Measurements from ENCODE around the gene SOX15.
"Not testable (repeated sequence)": the region's sequence is repeated elsewhere in the genome, so short reads cannot be mapped to it uniquely, and the experiment has no call there.

SOX15 gene

GRCh38 chr17:7589891-7590691, at the start of gene SOX15:
SOX15 (minus strand) TSS chr17:7590094; CDS start chr17:7589676, 418 bp downstream.
- ATAC-seq (ENCODE audit: low read depth) (no peak), DNase-seq (ENCODE audit: low spot score in 2 of 2) (no peak)
- peaks cover 32% of the 10 kb centered on the region for H3K36me3 Mint-ChIP-seq
- H3K9me3 Mint-ChIP-seq: no peaks in the 10 kb centered on the region
- H3K27me3 Mint-ChIP-seq: no peaks in the 10 kb centered on the region
- peaks cover 2% of the 10 kb centered on the region for H3K4me1 Mint-ChIP-seq
- no peak within 1 kb of the TSS for H3K27ac Mint-ChIP-seq
- no peak within 1 kb of the TSS for H3K4me3 Mint-ChIP-seq

- Mint-ChIP-seq H3K4me1 (no peaks in the 10 kb centered on the region), H3K4me3 (no peak overlapping the region), H3K36me3 (no peaks in the 10 kb centered on the region), H3K27ac (no peak overlapping the region), H3K27me3 (peaks cover 1% of the 10 kb centered on the region), H3K9me3 (no peaks in the 10 kb centered on the region)
- no peak for DNase-seq (ENCODE audit: low spot score in 2 of 2)
- no peak for ATAC-seq (ENCODE audit: low read depth)
Observed at GRCh38 chr17:7636163-7636562, 46.3 kb upstream of the SOX15 start.

GRCh38 chr17:7634384-7634783, 44.5 kb upstream of the SOX15 start:
- Mint-ChIP-seq H3K9me3 (no peaks in the 10 kb centered on the region), H3K4me1 (no peaks in the 10 kb centered on the region), H3K4me3 (no peak overlapping the region), H3K27ac (no peak overlapping the region), H3K27me3 (peaks cover 1% of the 10 kb centered on the region), H3K36me3 (no peaks in the 10 kb centered on the region)
- DNase-seq (ENCODE audit: low spot score in 2 of 2) (no peak), ATAC-seq (ENCODE audit: low read depth) (no peak)

- Mint-ChIP-seq H3K9me3 (no peaks in the 10 kb centered on the region), H3K27ac (no peak overlapping the region), H3K4me3 (no peak overlapping the region), H3K36me3 (no peaks in the 10 kb centered on the region), H3K27me3 (peaks cover 1% of the 10 kb centered on the region), H3K4me1 (no peaks in the 10 kb centered on the region)
- ATAC-seq (ENCODE audit: low read depth) (no peak), DNase-seq (ENCODE audit: low spot score in 2 of 2) (no peak)
Observed at GRCh38 chr17:7633093-7633492, 43.2 kb upstream of the SOX15 start.

- no peaks in the 10 kb centered on the region for H3K4me1 Mint-ChIP-seq
- DNase-seq (ENCODE audit: low spot score in 2 of 2): no peak
- no peak overlapping the region for H3K4me3 Mint-ChIP-seq
- no peaks in the 10 kb centered on the region for H3K36me3 Mint-ChIP-seq
- H3K27me3 Mint-ChIP-seq: peaks cover 1% of the 10 kb centered on the region
- H3K9me3 Mint-ChIP-seq: no peaks in the 10 kb centered on the region
- peak; percentile 43 for ATAC-seq (ENCODE audit: low read depth)
- H3K27ac Mint-ChIP-seq: no peak overlapping the region
Observed at GRCh38 chr17:7632492-7632894, 42.6 kb upstream of the SOX15 start.

DNA sequence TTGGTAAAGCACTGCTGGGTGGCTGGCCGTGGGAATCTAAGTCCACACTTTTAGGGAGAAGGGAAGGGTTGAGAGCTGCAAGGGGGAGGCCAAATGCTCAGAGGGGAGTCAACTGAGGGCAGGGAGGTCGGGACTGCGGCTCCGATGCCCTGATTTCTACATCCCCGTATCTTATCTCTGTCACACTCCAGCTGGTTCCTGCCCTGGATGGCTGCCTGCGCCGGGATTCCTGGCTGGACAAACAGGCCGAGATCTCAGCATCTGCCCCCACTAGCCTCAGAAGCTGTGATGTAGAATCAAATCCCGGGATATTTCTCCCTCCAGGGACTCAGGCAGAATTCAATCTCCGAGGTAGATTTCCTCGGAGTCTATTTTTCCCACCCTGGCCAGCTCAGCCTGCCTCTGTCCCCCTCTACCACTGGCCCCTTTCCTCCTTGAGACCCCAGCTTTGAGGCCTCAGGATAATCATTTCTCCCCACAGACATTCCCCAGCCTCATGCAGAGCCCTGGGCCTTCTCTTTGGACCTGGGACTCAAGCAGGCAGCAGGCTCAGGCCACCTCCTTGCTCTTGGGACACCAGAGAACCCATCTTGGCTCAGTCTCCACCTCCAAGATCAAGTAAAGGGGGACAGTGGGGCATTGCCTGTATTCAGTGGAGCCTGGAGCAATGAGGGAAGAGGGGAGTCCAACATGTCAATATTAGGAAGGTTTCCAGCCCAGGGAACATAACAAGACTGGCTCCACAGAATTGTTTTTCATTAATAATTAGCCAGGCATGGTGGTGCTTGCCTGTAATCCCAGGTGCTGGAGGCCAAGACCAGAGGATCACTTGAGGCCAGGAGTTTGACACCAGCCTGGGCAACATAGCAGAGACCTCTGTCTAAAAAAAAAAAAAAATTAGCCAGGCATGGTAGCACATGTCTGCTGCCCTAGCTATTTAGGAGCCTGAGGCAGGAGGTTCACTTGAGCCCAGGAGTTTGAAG, 41.8 kb upstream of the SOX15 start:
- no peak overlapping the region for H3K4me3 Mint-ChIP-seq
- peaks cover 6% of the 10 kb centered on the region for H3K4me1 Mint-ChIP-seq
- no peaks in the 10 kb centered on the region for H3K9me3 Mint-ChIP-seq
- no peak for DNase-seq (ENCODE audit: low spot score in 2 of 2)
- peaks cover 1% of the 10 kb centered on the region for H3K27me3 Mint-ChIP-seq
- ATAC-seq (ENCODE audit: low read depth): no peak
- H3K27ac Mint-ChIP-seq: no peak overlapping the region
- no peaks in the 10 kb centered on the region for H3K36me3 Mint-ChIP-seq

DNA sequence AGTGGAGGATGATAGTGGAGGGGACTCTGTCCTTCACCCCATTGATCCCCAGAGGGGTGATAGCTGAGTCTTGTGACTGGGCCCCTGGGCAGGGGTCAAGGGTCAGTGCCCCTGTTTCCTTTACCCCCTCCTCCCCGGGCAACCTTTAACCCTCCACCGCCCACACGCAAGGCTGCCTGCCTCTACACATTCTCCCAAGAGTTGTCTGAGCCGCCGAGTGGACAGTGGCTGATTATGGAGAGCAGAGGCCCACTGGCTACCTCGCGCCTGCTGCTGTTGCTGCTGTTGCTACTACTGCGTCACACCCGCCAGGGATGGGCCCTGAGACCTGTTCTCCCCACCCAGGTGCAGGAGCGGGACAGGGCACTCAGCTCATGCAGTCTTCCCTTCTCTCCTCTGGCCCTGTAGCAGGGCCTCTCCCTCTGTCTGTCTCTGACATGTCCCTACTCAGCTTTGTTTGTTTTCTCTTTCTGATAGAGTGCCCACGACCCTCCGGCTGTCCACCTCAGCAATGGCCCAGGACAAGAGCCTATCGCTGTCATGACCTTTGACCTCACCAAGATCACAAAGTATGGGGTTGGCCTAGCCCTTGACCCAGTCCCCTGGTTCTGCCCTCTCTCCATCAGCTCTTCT, 40.2 kb upstream of the SOX15 start, which contains the start of gene SHBG:
Gene SHBG, plus strand, starts transcription at position 197 of the 633 bp plus-strand sequence. Its CDS starts 38 bp downstream, at position 235.
- H3K4me1 Mint-ChIP-seq: peaks cover 9% of the 10 kb centered on the region
- peaks cover 1% of the 10 kb centered on the region for H3K27me3 Mint-ChIP-seq
- H3K27ac Mint-ChIP-seq: no peak within 1 kb of the TSS
- DNase-seq (ENCODE audit: low spot score in 2 of 2) (no peak), ATAC-seq (ENCODE audit: low read depth) (no peak)
- H3K36me3 Mint-ChIP-seq: peaks cover 5% of the 10 kb centered on the region
- no peak within 1 kb of the TSS for H3K4me3 Mint-ChIP-seq
- H3K9me3 Mint-ChIP-seq: no peaks in the 10 kb centered on the region

GRCh38 chr17:7627250-7628121, 37.6 kb upstream of the SOX15 start, which contains the start of gene SAT2:
SAT2 (minus strand) TSS chr17:7627821; CDS start chr17:7627635, 186 bp downstream.
- H3K36me3 Mint-ChIP-seq: peaks cover 5% of the 10 kb centered on the region
- H3K9me3 Mint-ChIP-seq: no peaks in the 10 kb centered on the region
- H3K27ac Mint-ChIP-seq: peak within 1 kb of the TSS; percentile 79
- peak within 1 kb of the TSS; percentile 95 for H3K4me3 Mint-ChIP-seq
- ATAC-seq (ENCODE audit: low read depth) (peak; percentile 92), DNase-seq (ENCODE audit: low spot score in 2 of 2) (peak; percentile 63 to 70)
- peaks cover 9% of the 10 kb centered on the region for H3K4me1 Mint-ChIP-seq
- no peaks in the 10 kb centered on the region for H3K27me3 Mint-ChIP-seq

DNA sequence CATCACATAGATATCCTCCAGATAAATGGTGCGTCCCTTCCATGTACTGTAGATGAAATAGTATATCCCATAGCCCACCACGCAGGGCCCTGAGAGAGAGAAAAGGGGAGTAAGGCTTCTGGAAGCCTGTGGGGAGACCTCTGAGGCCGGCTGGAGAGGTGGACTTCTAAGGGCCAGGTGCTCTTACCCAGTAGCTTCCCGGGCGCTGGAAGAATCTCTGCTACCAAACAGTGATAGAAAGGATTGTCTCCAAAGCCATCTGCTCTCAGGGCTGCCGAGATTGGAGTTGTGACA, 37.0 kb upstream of the SOX15 start:
- DNase-seq (ENCODE audit: low spot score in 2 of 2) (no peak), ATAC-seq (ENCODE audit: low read depth) (no peak)
- Mint-ChIP-seq H3K36me3 (peaks cover 5% of the 10 kb centered on the region), H3K27me3 (no peaks in the 10 kb centered on the region), H3K9me3 (no peaks in the 10 kb centered on the region), H3K27ac (peak overlapping the region; percentile 79), H3K4me1 (peaks cover 9% of the 10 kb centered on the region), H3K4me3 (peak overlapping the region; percentile 95)

GRCh38 chr17:7626307-7626706, 36.4 kb upstream of the SOX15 start:
- peak overlapping the region; percentile 95 for H3K4me3 Mint-ChIP-seq
- H3K9me3 Mint-ChIP-seq: no peaks in the 10 kb centered on the region
- H3K27me3 Mint-ChIP-seq: no peaks in the 10 kb centered on the region
- ATAC-seq (ENCODE audit: low read depth): no peak
- peaks cover 5% of the 10 kb centered on the region for H3K36me3 Mint-ChIP-seq
- no peak for DNase-seq (ENCODE audit: low spot score in 2 of 2)
- no peak overlapping the region for H3K27ac Mint-ChIP-seq
- H3K4me1 Mint-ChIP-seq: peaks cover 9% of the 10 kb centered on the region

DNA sequence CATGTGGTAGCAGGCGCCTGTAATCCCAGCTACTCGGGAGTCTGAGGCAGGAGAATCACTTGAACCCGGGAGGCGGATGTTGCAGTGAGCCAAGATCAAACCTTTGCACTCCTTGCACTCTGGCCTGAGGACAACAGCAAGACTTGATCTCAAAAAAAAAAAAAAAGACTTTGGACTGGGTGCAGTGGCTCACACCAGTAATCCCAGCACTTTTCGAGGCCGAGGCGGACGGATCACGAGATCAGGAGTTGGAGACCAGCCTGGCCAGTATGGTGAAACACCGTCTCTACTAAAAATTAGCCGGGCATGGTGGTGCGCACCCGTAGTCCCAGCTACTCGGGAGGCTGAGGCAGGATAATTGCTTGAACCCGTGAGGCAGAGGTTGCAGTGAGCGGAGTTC, 35.9 kb upstream of the SOX15 start:
- not testable (repeated sequence) for H3K4me1 Mint-ChIP-seq; H3K9me3 Mint-ChIP-seq; DNase-seq (ENCODE audit: low spot score in 2 of 2); H3K27me3 Mint-ChIP-seq; H3K36me3 Mint-ChIP-seq; ATAC-seq (ENCODE audit: low read depth); H3K27ac Mint-ChIP-seq
- peak overlapping the region; percentile 11 for H3K4me3 Mint-ChIP-seq

- Mint-ChIP-seq H3K27me3 (no peaks in the 10 kb centered on the region), H3K9me3 (no peaks in the 10 kb centered on the region), H3K27ac (no peak overlapping the region), H3K4me3 (no peak overlapping the region), H3K4me1 (peaks cover 9% of the 10 kb centered on the region), H3K36me3 (peaks cover 5% of the 10 kb centered on the region)
- no peak for ATAC-seq (ENCODE audit: low read depth)
- no peak for DNase-seq (ENCODE audit: low spot score in 2 of 2)
Observed at GRCh38 chr17:7623661-7624060, 33.8 kb upstream of the SOX15 start.

DNA sequence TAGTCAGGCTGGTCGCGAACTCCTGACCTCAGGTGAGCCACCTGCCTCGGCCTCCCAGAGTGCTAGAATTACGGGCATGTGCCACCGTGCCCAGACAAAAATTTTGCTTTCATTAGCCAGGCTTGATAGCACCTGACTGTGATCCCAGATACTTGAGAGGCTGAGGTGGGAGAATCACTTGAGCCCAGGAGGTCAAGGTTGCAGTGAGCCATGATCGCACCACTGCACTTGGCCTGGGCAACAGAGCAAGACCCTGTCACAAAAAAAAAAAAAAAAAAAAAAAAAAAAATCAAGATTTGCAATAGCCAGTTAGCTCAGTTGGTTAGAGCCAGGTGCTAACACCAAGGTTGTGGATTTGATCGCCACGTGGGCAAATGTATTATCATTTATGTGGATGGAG, 30.9 kb upstream of the SOX15 start:
- H3K27ac Mint-ChIP-seq: no peak overlapping the region
- no peaks in the 10 kb centered on the region for H3K36me3 Mint-ChIP-seq
- H3K4me1 Mint-ChIP-seq: no peaks in the 10 kb centered on the region
- no peaks in the 10 kb centered on the region for H3K27me3 Mint-ChIP-seq
- H3K4me3 Mint-ChIP-seq: no peak overlapping the region
- H3K9me3 Mint-ChIP-seq: no peaks in the 10 kb centered on the region
- ATAC-seq (ENCODE audit: low read depth) (no peak), DNase-seq (ENCODE audit: low spot score in 2 of 2) (no peak)
